ENCODE measurements around the gene MFAP1.
"Not testable (repeated sequence)": the region's sequence is repeated elsewhere in the genome, so short reads cannot be mapped to it uniquely, and the experiment has no call there.

MFAP1 gene

GRCh38 chr15:43815064-43815463, 9.4 kb downstream of the MFAP1 start:
- DNase-seq, result not testable (repeated sequence)

- DNase-seq, result no peak
Observed at GRCh38 chr15:43808960-43809678, 15.4 kb downstream of the MFAP1 start.

GRCh38 chr15:43808435-43808950, 16.0 kb downstream of the MFAP1 start:
- no peak for DNase-seq

- not testable (repeated sequence) for DNase-seq
Observed at GRCh38 chr15:43802676-43803075, 21.8 kb downstream of the MFAP1 start.

GRCh38 chr15:43800286-43801141, 24.0 kb downstream of the MFAP1 start, which contains the start of gene HYPK:
Gene HYPK, plus strand, starts transcription at chr15:43800599. Its CDS starts 24 bp downstream, at chr15:43800623.
- DNase-seq, result peak; percentile 79

- DNase-seq, result no peak
Observed at GRCh38 chr15:43799945-43800285, 24.6 kb downstream of the MFAP1 start, which contains the start of gene SERINC4. Gene SERINC4, minus strand, starts transcription at chr15:43800220. Its CDS starts 234 bp downstream, at chr15:43799986.

- no peak for DNase-seq
Observed at GRCh38 chr15:43799209-43799944, 25.1 kb downstream of the MFAP1 start.

- no peak for DNase-seq
Observed at GRCh38 chr15:43796566-43796965, 27.9 kb downstream of the MFAP1 start.

GRCh38 chr15:43795997-43796396, 28.5 kb downstream of the MFAP1 start:
- DNase-seq, result no peak

- DNase-seq, result no peak
Observed at GRCh38 chr15:43795197-43795596, 29.3 kb downstream of the MFAP1 start.

- DNase-seq, result no peak
Observed at GRCh38 chr15:43794269-43795037, 30.0 kb downstream of the MFAP1 start.

GRCh38 chr15:43793647-43794046, 30.8 kb downstream of the MFAP1 start:
- DNase-seq, result no peak

GRCh38 chr15:43792761-43793476, 31.6 kb downstream of the MFAP1 start:
- DNase-seq, result no peak

- peak; percentile 100 for DNase-seq
Observed at GRCh38 chr15:43791993-43792760, 32.3 kb downstream of the MFAP1 start, which contains the start of gene SERF2. Gene SERF2, plus strand, starts transcription at chr15:43792320. Its CDS starts 57 bp downstream, at chr15:43792377.

- no peak for DNase-seq
Observed at GRCh38 chr15:43789409-43789808, 35.1 kb downstream of the MFAP1 start.

- no peak for DNase-seq
Observed at GRCh38 chr15:43779016-43779415, 45.5 kb downstream of the MFAP1 start.

GRCh38 chr15:43777267-43777914, 47.1 kb downstream of the MFAP1 start:
- DNase-seq, result no peak

- no peak for DNase-seq
Observed at GRCh38 chr15:43776718-43777266, 47.7 kb downstream of the MFAP1 start, which contains the start of gene ELL3. Gene ELL3, minus strand, starts transcription at chr15:43776966. Its CDS starts 65 bp downstream, at chr15:43776901.

- no peak for DNase-seq
Observed at GRCh38 chr15:43776101-43776717, 48.3 kb downstream of the MFAP1 start.
